ENCODE data around the gene MYMX. TPM values are rescaled to one million over a fixed set of nuclear protein-coding genes. Genes with fewer than 3 reads are reported as not detected.
"Not testable (repeated sequence)": the region's sequence is repeated elsewhere in the genome, so short reads cannot be mapped to it uniquely, and the experiment has no call there.

The MYMX gene
- polyA plus RNA-seq, 1 experiment, result not detected

GRCh38 chr6:44193307-44193910, 23.3 kb upstream of the MYMX start:
- Histone ChIP-seq H3K9me3 (ENCODE audit: control insufficient read depth, insufficient read depth, low read length) (no peaks in the 10 kb centered on the region), H3K27ac (ENCODE audit: low read depth, low read length) (no peak overlapping the region), H3K4me3 (ENCODE audit: low read depth, low read length) (no peak overlapping the region), H3K27me3 (ENCODE audit: control insufficient read depth, insufficient read depth, low read length) (peaks cover 9% of the 10 kb centered on the region)
- POLR2A ChIA-PET, result no interaction called here
- no peak for DNase-seq (ENCODE audit: low read depth, low spot score)
- TF ChIP-seq, protein P1, sequence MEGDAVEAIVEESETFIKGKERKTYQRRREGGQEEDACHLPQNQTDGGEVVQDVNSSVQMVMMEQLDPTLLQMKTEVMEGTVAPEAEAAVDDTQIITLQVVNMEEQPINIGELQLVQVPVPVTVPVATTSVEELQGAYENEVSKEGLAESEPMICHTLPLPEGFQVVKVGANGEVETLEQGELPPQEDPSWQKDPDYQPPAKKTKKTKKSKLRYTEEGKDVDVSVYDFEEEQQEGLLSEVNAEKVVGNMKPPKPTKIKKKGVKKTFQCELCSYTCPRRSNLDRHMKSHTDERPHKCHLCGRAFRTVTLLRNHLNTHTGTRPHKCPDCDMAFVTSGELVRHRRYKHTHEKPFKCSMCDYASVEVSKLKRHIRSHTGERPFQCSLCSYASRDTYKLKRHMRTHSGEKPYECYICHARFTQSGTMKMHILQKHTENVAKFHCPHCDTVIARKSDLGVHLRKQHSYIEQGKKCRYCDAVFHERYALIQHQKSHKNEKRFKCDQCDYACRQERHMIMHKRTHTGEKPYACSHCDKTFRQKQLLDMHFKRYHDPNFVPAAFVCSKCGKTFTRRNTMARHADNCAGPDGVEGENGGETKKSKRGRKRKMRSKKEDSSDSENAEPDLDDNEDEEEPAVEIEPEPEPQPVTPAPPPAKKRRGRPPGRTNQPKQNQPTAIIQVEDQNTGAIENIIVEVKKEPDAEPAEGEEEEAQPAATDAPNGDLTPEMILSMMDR (IDR thresholded peaks at IDR 0.05; ENCODE audit: low read depth, low read length), result no peak
- CTCF ChIA-PET, result interaction anchor here (1.6 to 1.8 kb wide), 2 partner anchors 21 to 41 kb away, joined by 4 to 10 read pairs; no protein-coding TSS in a partner anchor

DNA sequence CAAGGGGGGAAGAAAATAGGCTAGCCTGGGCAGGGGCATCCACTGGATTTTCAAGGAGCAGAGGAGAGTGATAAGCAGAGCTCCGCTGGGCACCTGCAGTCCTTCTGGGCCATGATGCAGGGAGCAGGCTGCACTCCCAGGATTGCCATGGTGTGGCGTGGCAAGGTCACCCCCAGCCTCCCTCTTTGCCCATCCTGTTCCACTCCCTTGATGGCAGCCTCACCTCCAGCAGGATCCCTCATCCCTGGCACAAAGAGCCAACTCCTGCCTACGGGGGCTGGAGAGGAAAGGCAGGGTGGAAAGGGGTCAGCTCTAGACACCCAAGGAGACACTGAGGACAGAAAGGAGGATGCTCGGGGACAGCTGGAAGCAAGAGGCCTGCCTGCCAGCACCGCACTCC, 22.4 kb upstream of the MYMX start:
- ChIA-PET POLR2A (no interaction called here), CTCF (interaction anchor here (1.8 kb wide), 1 partner anchor 40 kb away, joined by 10 read pairs; no protein-coding TSS in a partner anchor)
- H3K27me3 ChIP-seq (ENCODE audit: control insufficient read depth, insufficient read depth, low read length), result peaks cover 9% of the 10 kb centered on the region
- no peak overlapping the region for H3K27ac ChIP-seq (ENCODE audit: low read depth, low read length)
- no peak overlapping the region for H3K4me3 ChIP-seq (ENCODE audit: low read depth, low read length)
- H3K9me3 ChIP-seq (ENCODE audit: control insufficient read depth, insufficient read depth, low read length), result no peaks in the 10 kb centered on the region
- TF ChIP-seq, protein P1 (IDR thresholded peaks at IDR 0.05; ENCODE audit: low read depth, low read length), result no peak
- DNase-seq (ENCODE audit: low read depth, low spot score), result no peak

- H3K9me3 ChIP-seq (ENCODE audit: control insufficient read depth, insufficient read depth, low read length); H3K27ac ChIP-seq (ENCODE audit: low read depth, low read length); CTCF ChIA-PET; POLR2A ChIA-PET; DNase-seq (ENCODE audit: low read depth, low spot score); H3K4me3 ChIP-seq (ENCODE audit: low read depth, low read length): not testable (repeated sequence)
- H3K27me3 ChIP-seq (ENCODE audit: control insufficient read depth, insufficient read depth, low read length), result peaks cover 14% of the 10 kb centered on the region
Observed at GRCh38 chr6:44196351-44196750, 20.4 kb upstream of the MYMX start.

DNA sequence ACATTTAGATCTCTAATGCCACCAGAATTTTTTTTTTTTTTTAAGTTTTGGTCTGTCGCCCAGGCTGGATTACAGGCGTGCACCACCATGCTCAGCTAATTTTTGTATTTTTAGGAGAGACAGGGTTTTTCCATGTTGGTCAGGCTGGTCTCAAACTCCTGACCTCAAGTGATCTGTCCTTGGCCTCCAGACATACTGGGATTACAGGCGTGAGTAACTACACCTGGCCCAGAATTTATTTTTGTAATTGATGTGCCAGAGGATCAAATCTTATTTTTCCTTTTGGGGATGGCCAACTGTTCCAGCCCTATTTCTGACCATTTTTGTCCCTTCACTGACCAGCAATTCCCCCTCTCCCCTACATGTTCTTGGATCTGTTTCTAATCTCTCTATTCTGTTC, 18.0 kb upstream of the MYMX start:
- ChIA-PET CTCF (interaction anchor here (0.9 to 1.2 kb wide), 2 partner anchors 9 to 36 kb away, joined by 3 to 4 read pairs; no protein-coding TSS in a partner anchor), POLR2A (no interaction called here)
- DNase-seq (ENCODE audit: low read depth, low spot score), result no peak

GRCh38 chr6:44199883-44200282, 16.8 kb upstream of the MYMX start:
- Histone ChIP-seq H3K9me3 (ENCODE audit: control insufficient read depth, insufficient read depth, low read length) (no peaks in the 10 kb centered on the region), H3K27me3 (ENCODE audit: control insufficient read depth, insufficient read depth, low read length) (peaks cover 6% of the 10 kb centered on the region), H3K4me3 (ENCODE audit: low read depth, low read length) (no peak overlapping the region), H3K27ac (ENCODE audit: low read depth, low read length) (no peak overlapping the region)
- ChIA-PET POLR2A (no interaction called here), CTCF (interaction anchor here (1.3 kb wide), 1 partner anchor 34 kb away, joined by 4 read pairs; no protein-coding TSS in a partner anchor)
- no peak for DNase-seq (ENCODE audit: low read depth, low spot score)
- TF ChIP-seq, protein P1 (IDR thresholded peaks at IDR 0.05; ENCODE audit: low read depth, low read length), result no peak

More for the DNA sequence above, 18.0 kb upstream of the MYMX start:
- H3K4me3 ChIP-seq (ENCODE audit: low read depth, low read length), result no peak overlapping the region
- H3K9me3 ChIP-seq (ENCODE audit: control insufficient read depth, insufficient read depth, low read length), result no peaks in the 10 kb centered on the region
- H3K27ac ChIP-seq (ENCODE audit: low read depth, low read length), result no peak overlapping the region
- TF ChIP-seq, protein P1 (IDR thresholded peaks at IDR 0.05; ENCODE audit: low read depth, low read length), result no peak
- H3K27me3 ChIP-seq (ENCODE audit: control insufficient read depth, insufficient read depth, low read length), result peaks cover 13% of the 10 kb centered on the region

Measured in AG04450 (cell line).